CD4-positive, alpha-beta T cell treated with Interleukin-4 for 1 hour (primary cell): ENCODE results near the gene MBNL2.

Source experiments
- DNase-seq, 2 donors: peaks; one replicate each; pipeline ENCODE4 v3.0.0-alpha.2; 2020 to 2022

The MBNL2 gene

GRCh38 chr13:97306106-97306505 lies 84.0 kb downstream of the MBNL2 start:
- DNase-seq: no peak

- DNase-seq: no peak
Observed at GRCh38 chr13:97306645-97307044, 84.5 kb downstream of the MBNL2 start.

DNA sequence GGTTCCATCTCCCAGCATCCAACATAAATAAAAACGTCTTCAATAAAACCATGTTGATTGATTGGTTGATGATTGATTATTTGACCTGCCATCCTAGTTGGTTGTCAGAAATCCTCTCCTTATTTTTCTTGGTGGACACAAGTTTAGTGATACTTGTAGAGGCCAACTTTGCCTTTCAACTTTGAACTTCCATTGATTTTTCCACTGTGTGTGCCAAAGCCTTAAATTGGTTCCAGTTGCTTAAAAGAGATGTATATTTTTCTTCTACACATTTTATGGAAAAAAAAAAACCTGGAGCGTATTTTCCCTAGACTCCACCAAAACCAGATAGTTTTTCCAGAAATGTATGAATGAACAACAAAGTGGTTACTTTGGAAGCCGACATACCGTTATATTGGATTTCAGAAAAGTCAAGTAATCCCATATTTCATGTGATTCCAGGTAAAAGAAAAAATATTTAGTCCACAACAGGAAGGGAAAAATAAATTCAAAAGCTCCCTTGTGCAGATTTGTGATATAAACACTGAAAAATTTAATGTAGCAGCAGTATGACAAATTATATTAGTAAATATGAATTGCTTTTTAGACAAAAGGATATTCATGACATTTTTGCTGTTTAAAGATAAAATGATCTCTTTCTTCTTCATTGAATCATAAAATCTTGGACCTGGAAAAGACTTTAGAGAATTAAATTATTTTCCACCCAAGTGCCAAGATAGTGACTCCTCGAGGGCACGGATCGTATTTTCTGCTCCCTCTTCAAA lies 85.2 kb downstream of the MBNL2 start:
- no peak for DNase-seq

DNA sequence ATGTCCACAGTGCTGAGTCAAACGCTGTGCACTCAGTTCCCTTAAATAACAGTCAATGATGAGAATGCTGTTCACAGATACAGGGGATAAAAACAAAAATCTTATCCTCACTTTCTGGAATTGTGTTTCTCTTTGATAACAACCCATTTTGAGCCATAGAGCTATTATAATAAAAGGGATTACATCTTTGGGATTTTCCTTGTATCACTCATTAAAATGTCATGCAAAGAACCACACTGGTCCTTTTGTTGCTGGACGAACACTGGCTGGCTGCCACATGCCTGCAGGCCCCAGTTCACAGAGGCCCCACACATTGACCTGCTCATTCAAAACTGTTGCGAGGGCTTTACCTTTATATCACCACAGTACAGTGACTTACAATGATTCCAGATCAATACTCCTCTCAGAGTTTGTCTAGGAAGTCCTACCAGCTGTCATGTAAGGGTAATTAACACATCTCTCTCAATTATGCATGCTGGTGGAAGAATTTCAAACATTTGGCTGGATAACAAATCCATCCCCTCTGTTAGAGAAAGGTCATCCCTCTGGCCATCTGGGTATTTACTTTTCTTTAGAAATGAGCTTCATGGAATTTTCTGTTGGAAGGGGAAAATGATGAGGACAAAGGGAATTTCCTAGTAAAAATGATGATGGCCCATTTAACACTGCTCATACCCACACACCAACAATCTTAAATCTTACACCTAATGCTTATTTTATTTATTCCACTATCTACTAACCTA lies 85.9 kb downstream of the MBNL2 start:
- DNase-seq: no peak

DNA sequence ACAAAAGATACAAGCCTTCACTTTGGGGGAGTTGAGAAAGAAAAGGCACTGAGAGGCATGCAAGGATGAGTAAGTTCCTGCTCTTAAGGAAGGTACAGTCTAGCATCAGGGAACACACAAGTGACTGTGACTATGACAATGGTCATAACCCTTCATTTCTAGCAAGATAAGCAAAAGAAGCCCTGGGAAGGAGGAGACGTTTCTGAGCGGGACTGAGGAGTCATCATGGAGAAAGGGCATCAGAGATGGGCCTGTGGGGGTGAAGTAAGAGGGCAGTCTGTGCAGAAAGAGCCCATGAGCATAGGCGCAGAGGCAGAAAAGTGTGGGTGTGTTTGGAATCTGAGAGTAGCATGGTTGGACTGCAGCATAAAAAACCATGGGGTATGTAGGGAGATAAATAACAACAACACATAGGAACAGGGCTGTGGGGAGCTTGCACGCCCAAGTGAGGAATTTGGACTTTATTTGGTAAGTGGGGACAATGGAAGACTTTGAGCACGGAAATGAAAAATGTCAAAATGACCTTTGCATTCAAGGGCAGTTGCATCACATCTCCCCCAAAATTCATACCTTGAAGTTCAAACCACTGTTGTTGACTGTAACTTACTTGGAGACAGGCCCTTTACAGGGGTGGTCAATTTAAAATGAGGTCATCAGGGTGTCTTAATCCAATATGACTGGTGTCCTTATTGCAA lies 86.7 kb downstream of the MBNL2 start:
- no peak for DNase-seq

DNA sequence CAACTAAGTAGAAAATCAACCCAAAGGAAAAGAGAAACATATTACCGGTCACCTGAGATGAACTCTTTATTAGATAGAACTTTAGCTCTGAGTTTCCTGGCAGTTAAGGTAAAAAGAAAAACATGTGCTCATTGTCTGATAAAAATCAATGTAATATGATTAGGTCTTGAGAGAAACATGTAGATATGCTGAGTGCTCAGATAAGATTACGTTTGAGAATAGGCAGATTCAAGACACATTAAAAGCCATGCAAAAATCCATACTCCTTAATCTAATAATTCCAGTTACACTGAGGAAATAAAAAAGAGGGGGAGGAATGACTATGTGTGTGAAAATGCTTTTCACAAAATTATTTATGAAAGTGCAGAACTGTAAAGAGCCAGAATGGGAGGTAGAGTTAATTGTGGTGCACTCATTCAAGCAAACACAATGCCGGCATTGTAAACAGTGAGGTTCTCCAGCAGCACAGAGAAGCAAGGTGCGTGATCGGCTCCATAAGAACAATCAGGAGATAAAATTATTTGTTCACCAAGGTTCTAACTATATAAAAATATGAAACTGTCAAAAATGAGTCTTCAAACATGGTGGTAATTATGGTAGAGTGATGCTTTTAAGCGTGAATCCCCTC lies 88.8 kb downstream of the MBNL2 start:
- DNase-seq: no peak

DNA sequence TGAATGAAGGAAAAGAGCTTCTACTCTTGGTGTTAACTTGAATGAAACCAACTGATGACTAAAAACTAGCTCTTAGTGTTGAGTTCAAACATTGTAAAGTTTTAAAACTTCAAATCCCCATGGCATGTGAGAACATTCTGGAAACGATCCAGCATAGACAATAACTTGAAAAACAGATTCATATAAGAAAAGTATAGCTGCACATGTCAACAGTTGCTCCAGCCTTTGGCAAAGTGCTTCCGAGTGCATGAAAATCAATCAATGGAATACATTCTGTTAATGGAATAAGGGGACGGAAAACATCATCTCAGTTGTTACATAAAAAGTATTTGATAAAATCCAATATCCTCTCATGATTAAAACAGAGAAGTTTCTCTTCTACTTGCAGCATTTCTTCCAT lies 89.8 kb downstream of the MBNL2 start:
- DNase-seq: no peak

GRCh38 chr13:97313551-97314260 lies 91.6 kb downstream of the MBNL2 start:
- DNase-seq: no peak

- no peak for DNase-seq
Observed at GRCh38 chr13:97316390-97316789, 94.3 kb downstream of the MBNL2 start.

DNA sequence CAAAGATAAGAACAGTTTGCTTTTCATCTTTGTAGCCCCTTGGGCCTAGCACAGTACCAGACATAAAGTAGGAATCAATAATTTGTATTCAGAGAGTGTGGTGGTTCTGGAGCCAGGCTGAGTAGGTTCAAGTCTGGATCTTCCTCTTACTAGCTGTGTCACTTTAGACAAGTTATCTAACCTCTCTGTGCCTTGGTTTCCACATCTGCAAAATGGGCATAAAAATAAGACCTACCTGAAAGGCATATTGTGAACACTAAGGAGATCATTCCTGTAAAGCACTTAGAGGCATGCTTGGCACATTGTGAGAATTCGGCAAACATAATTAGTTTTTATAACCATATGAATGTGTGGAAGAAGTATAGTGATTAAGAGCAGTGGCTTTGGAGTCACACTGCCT lies 95.8 kb downstream of the MBNL2 start:
- DNase-seq: no peak

DNA sequence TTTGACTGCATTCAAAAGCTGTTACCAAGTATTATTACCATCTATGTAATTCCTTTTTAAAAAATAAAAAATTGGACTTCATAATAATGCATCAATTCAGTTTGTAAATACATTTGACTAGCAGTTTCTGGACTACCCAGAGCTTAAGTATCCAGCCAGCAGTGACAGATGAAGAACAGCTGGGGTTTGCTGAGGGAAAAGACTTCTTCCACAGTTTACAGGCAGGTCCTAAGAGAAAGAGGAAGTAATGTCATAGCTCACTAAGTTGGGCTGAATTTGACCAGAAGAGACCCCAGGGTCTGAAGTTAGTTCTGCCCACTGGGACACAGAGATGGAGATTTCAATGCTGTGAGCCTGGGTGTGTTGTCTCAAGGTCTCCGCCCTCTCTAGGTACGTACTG lies 96.4 kb downstream of the MBNL2 start:
- no peak for DNase-seq

GRCh38 chr13:97319113-97319720 lies 97.1 kb downstream of the MBNL2 start:
- DNase-seq: no peak

- no peak for DNase-seq
Observed at GRCh38 chr13:97321101-97321500, 99.0 kb downstream of the MBNL2 start.

DNA sequence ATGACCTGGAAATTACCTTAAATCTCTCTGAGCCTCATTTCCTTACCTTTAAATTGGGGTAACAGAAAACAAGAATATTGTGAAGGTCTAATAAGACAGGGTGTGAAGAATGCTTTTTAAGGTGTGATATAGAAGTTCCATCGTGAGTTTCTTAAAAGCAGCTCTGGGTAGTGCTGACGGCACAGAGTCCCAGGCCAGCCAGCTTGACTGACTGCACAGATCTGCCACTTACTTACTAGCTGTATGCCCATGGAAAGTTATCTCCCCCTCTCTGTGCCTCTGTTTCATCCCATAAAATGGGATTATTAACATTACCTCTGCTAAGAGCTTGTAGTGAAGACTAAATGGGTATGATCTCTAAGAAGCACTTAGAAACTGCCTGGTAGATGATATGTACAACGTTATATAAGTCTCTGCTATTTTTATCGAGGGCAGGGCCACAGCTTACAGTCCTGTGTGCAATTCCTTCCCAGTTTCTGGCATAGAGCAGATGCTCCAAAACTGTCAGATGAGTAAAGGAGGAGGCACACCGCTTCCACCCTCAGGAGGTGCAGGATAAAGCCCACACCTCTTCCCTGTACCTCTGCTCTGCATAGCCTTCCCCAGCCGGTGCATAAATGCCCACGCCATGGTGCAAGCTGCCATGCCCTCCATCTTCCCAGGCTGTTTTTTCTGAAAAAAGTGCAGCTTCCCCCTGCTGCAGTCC lies 99.6 kb downstream of the MBNL2 start:
- no peak for DNase-seq

DNA sequence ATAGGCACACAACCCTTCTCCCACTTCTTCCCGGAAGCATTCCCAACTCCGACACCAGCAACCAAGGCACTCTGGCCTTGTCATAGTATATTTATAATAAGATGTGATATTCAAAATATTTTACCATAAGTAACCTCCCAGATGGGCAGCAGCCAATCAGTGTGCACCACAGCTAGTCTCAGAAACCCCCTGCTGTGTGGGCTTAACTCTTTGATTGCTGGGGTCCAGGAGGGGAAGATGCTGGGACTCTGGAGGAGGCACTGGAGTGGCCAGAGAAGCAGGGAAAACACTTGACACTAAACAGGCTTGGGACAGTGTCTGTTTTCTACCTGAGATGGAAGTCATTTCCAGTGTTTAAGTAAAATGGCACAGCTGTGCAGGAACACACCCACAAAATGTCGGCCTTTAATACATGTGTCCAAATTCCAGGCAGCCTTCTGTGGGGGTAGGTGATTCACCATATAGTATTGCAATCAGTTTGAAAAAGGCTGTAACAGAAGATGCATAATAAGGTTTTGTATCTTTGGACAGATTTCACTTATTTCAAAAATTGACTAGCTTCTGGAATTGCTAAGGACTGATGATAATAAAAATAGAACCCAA lies 100.7 kb downstream of the MBNL2 start:
- no peak for DNase-seq

GRCh38 chr13:97324115-97324514 lies 102.0 kb downstream of the MBNL2 start:
- DNase-seq: no peak

- DNase-seq: no peak
Observed at GRCh38 chr13:97325738-97326137, 103.6 kb downstream of the MBNL2 start.

DNA sequence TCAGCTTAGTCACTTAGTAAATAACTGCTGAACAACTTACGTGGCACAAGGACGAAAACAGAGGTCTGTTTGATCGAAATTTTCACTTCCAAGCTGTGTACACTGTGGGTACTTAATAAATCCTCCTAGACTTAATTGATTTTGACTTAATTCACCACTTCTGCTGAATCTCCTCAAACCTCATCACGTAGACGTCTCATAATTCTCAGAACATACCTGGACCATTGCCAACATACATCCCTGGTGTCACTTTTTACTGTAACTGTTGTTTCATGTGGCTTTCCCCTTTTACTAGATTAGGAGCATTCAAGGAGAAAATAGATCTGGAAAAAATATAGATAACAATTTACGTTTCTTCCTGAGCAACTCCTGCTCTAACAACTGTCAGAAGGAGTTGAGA lies 105.0 kb downstream of the MBNL2 start:
- no peak for DNase-seq

GRCh38 chr13:97327506-97328221 lies 105.5 kb downstream of the MBNL2 start:
- no peak for DNase-seq

- DNase-seq: no peak
Observed at GRCh38 chr13:97328222-97328790, 106.2 kb downstream of the MBNL2 start.
